ENCODE measurements around the gene URAD.

Gene URAD

DNA sequence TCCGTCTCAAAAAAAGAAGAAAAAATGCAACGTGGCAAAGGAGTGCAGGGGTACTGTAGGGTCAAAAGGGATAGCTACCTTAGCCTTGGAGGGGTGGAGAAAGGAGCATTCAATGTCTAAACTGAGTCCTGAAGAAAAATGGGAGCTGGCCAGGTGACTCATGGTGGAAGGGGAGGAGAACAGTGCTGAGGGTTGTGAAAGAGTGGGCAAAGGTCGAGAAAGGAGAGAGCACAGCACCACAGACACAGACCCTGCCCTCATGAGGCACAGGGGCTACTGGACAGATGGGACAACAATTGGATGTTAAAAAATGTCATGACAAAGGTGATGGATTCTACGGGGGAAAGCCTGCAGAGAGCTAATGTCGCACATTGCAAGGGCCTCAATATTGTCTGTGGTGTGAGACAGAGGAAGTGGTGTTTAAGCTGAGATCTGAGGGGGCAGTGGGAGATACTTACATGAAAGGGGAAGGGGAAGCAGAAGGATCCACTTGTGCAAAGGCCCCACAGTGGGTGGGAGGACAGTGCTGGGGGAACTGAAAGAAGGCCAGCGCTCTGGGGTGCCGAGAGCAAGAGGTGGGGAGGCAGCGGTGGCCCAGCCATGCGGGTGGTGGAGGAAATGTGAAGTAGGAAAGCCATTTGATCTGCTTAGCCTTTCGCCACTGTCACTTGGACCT, 42.9 kb upstream of the URAD start:
- DNase-seq (ENCODE audit: low spot score): peak; percentile 31
- TF ChIP-seq, protein P1, sequence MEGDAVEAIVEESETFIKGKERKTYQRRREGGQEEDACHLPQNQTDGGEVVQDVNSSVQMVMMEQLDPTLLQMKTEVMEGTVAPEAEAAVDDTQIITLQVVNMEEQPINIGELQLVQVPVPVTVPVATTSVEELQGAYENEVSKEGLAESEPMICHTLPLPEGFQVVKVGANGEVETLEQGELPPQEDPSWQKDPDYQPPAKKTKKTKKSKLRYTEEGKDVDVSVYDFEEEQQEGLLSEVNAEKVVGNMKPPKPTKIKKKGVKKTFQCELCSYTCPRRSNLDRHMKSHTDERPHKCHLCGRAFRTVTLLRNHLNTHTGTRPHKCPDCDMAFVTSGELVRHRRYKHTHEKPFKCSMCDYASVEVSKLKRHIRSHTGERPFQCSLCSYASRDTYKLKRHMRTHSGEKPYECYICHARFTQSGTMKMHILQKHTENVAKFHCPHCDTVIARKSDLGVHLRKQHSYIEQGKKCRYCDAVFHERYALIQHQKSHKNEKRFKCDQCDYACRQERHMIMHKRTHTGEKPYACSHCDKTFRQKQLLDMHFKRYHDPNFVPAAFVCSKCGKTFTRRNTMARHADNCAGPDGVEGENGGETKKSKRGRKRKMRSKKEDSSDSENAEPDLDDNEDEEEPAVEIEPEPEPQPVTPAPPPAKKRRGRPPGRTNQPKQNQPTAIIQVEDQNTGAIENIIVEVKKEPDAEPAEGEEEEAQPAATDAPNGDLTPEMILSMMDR (IDR thresholded peaks at IDR 0.05; ENCODE audit: extremely low read depth, insufficient read depth, missing control alignments): no peak
- in situ Hi-C loops (cut with MboI; ENCODE audit: low pct_unique_long_range_greater_than_20kb, low sequenced_read_pairs, unreplicated experiment): loop anchor here (25.0 kb wide), 1 partner anchor 606 kb away; no protein-coding TSS in a partner anchor

DNA sequence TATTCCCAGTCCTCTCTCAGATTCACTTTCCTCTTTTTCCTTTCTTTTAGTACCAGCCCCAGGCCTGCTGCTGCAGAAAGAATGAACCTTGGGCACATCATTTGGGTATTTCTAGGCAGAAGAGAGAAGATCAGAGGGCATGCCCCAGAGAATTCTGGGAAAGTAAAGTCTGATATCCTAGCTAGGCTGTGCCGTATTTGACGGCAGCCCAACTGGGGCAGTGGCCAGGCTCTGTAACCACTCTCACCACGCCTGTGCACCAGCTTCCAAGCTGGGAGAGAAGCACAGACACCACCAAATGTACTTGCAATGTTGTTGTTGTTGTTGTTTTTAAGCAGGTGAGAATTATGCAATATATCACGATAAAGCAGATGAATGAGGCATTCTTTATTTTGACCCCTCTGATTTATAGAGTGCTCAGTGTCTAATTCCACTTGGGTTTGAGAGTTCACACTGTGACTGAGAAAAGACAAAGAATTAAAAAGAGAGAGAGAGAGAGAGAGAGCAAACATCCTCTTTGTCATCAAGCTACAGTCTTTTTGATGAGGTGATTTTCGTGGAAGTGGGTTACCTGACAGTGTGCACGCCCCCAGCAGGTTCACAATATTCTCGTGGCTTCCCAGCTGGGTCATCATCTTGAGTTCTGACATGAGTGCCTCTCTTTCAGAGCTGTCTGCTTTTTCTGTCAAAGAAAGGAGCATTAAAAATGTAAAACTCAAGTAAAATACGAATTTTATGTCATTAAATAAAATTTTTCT, 39.3 kb upstream of the URAD start:
- TF ChIP-seq, protein P1 (IDR thresholded peaks at IDR 0.05; ENCODE audit: extremely low read depth, insufficient read depth, missing control alignments): no peak
- in situ Hi-C loops (cut with MboI; ENCODE audit: low pct_unique_long_range_greater_than_20kb, low sequenced_read_pairs, unreplicated experiment): loop anchor here (25.0 kb wide), 1 partner anchor 610 kb away; no protein-coding TSS in a partner anchor
- DNase-seq (ENCODE audit: low spot score): no peak

DNA sequence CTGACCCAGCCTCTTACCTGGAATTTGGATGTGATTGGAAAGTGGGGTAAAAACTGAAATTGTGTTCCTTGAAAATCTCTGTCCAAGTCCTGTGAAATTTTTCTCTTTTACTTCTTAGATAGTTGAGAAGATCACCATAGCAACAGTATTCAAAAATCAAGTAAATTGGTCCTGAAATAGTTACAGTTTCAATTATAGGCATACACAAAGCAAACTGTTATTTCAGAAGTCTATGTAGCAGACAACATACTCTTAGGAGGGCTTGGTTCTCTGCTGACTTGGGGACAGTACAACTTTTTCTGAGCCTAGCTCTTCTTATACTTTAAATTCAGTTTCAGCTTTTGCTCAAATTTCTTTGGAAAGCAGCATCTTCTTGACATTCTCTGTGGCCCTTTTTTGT, 38.6 kb upstream of the URAD start:
- in situ Hi-C loops (cut with MboI; ENCODE audit: low pct_unique_long_range_greater_than_20kb, low sequenced_read_pairs, unreplicated experiment): loop anchor here (25.0 kb wide), 1 partner anchor 610 kb away; no protein-coding TSS in a partner anchor
- TF ChIP-seq, protein P1 (IDR thresholded peaks at IDR 0.05; ENCODE audit: extremely low read depth, insufficient read depth, missing control alignments): no peak
- DNase-seq (ENCODE audit: low spot score): no peak

DNA sequence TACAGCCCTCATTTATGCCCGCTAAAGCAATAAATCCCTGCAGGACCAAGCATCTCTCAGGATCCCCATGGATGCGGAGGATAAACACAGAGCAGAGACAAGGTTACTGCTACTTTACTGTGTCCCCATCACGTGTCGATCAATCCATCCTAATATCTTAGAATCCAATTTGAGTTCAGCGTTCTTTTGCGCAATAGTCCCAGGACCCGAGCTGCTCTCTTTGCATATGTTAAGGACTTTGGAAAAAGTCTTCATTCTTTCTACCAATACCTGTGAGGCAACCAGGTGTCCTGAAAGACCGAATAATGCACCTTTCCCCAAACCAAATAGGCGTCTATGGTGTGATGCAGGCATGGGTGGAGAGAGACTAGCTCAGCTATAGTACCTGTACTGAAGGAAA, 38.0 kb upstream of the URAD start:
- no peak for DNase-seq (ENCODE audit: low spot score)
- in situ Hi-C loops (cut with MboI; ENCODE audit: low pct_unique_long_range_greater_than_20kb, low sequenced_read_pairs, unreplicated experiment): loop anchor here (25.0 kb wide), 1 partner anchor 611 kb away; no protein-coding TSS in a partner anchor
- TF ChIP-seq, protein P1 (IDR thresholded peaks at IDR 0.05; ENCODE audit: extremely low read depth, insufficient read depth, missing control alignments): no peak

DNA sequence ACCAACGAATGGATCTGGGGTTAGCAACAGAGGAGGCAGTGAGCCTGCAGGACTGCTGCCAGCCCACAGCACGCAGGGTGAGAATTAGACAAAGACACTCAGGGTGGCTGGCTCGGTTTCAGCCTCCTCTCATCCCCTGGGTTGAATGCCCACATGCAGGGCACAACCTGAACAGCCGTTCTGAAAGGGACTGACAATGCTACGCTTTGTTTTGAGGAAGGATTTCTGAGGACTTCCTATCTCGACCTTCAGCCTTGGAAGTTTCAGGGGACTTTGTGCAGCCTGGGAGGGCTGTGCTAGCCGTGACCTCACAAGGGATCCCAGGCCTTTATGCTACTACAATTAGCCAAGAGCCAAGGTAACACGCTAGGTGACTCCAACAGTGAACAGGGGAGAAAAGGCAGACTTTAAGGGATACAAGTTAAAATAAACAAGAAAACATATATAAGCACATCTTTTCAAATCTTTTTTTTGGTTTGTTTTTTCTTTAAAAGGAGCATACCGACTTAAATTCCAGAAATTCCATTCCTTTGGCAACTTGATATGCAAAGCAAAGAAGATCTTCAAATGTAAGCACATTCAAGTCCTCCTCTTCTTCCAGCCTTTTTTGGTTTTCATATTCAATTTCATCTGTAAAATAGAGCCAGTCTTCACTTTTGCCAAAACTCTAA, 34.5 kb upstream of the URAD start:
- TF ChIP-seq, protein P1 (IDR thresholded peaks at IDR 0.05; ENCODE audit: extremely low read depth, insufficient read depth, missing control alignments): no peak
- no peak for DNase-seq (ENCODE audit: low spot score)
- in situ Hi-C loops (cut with MboI; ENCODE audit: low pct_unique_long_range_greater_than_20kb, low sequenced_read_pairs, unreplicated experiment): no loop called here

DNA sequence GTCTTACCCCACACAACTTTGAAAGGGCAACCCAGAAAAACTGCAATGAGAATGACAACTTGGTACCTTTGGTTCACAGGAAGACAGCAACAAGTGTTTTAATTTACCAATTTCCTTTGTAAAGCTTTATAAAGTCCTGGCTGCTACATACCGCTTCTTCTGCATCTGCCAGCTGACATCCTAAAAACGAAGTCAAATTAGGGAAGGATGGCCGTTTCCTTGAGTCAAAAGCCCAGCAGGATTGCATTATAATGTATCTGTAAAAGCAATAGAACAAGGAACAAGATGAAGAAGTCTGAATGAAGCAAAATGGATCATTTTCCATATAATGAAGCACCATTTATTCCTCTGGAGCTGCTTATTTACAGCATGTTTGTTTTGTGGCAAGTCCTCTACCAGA, 25.8 kb upstream of the URAD start:
- TF ChIP-seq, protein P1 (IDR thresholded peaks at IDR 0.05; ENCODE audit: extremely low read depth, insufficient read depth, missing control alignments): no peak
- in situ Hi-C loops (cut with MboI; ENCODE audit: low pct_unique_long_range_greater_than_20kb, low sequenced_read_pairs, unreplicated experiment): no loop called here
- DNase-seq (ENCODE audit: low spot score): no peak

Data from GM13977 (cell line).